Activated CD8-positive, alpha-beta memory T cell treated with anti-CD3 and anti-CD28 coated beads, Interleukin-2, amount 50 U/mL, for 24 hours (primary cell): Measurements from ENCODE around the gene PYM1.
"Not testable (repeated sequence)": the region's sequence is repeated elsewhere in the genome, so short reads cannot be mapped to it uniquely, and the experiment has no call there.

Experiments
- DNase-seq: peaks from one replicate; pipeline ENCODE4 v3.0.0-alpha.2; 2020; ENCODE audit errors: extremely low read depth

The PYM1 gene

DNA sequence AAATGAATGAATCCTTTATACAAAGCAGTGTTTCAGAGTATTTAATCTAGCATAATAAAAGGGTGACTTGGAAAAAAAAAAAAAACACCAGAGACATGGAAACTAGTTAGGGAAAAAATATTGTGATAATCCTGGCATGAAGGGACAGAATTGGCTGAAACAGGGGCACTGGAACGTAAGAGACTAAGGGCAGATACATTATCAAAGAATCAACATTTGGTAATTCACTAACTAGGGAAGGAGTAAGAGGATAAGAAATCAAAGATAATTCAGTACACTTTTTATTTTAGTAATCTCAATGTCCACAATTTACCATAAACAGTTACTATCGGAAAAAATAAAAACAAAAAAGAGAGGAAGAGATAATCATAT is 18.2 kb downstream of the PYM1 start:
- DNase-seq, result no peak

- no peak for DNase-seq
These were observed 18.8 kb downstream of the PYM1 start for GRCh38 chr12:55908726-55909512.

- DNase-seq, result no peak
These were observed 21.6 kb downstream of the PYM1 start for GRCh38 chr12:55906056-55906455.

DNA sequence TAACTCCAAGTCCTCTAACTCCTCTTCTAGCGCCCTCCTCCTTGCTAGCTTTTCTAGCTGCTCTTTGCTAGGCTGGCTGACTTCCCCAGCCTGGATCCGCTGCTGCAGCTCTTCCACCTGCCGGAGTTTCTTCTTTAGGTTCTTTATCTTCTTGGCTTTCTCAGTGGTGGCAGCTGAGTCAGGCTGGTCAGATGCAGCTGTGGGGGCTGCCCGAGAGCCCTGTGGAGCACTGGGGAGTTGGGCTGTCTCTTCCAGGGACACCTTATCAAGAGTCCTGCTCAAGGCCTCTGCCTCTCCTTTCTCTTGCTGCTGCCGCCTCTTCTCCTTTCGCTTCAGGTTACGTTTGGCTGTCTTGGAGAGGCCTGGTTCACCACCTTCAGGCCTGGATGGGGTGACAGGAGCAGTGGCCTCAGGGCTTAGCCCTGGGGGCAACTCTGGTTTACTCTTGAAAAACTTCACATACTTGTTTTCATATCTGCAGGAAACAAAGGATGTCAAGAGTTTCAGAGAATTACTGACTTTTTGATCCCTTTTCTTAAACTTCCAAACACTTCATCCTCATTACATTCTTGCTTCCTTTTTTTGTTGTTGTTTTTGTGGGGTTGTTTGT is 25.7 kb downstream of the PYM1 start:
- DNase-seq, result no peak

- peak; percentile 8 for DNase-seq
These were observed 28.6 kb downstream of the PYM1 start for GRCh38 chr12:55899082-55899481.

- DNase-seq, result no peak
These were observed 34.0 kb downstream of the PYM1 start for GRCh38 chr12:55893723-55894122.

GRCh38 chr12:55891310-55891709 is 36.4 kb downstream of the PYM1 start:
- DNase-seq, result no peak

GRCh38 chr12:55885113-55885512 is 42.6 kb downstream of the PYM1 start:
- DNase-seq, result no peak

DNA sequence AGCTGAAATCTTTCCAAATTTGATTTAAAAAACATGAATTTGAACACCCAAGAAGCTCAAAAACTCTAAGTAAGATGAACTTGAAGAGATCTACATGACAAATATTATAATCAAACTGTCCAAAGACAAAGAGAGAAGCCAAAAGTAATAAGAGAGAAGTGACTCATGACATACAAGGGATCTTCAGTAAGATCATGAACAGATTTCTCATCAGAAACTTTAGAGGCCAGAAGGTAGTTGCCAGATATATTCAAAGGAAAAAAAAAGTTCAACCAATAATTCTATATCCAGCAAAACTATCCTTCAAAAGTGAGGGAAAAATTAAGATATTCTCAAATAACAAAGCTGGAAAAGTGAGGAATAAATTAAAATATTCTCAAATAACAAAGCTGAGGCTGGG is 49.9 kb downstream of the PYM1 start:
- no peak for DNase-seq

- DNase-seq, result no peak
These were observed 51.8 kb downstream of the PYM1 start for GRCh38 chr12:55875704-55876467.

- DNase-seq, result no peak
These were observed 53.3 kb downstream of the PYM1 start for GRCh38 chr12:55874443-55874842.

DNA sequence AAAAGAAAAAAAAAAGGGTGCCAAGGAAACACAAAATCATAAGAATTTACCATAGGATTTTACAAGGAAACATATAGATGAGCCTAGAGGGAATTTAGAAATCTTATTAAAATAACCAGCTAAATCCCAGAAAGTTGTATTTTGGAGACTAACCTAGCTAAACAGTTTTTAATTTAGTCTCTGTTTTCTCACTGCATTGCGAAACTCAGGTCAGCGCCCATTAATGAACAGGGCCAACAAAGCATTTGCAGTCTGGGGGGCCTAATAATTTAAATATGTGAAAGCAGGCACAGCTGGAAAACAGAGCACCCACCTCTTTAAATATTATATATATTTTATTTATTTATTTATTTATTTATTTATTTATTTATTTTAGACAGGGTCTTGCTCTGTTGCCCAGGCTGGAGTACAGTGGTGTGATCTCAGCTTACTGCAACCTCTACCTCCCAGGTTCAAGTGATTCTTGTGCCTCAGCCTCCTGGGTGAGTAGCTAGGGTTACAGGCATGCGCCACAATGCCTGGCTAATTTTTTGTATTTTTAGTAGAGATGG is 61.2 kb downstream of the PYM1 start:
- DNase-seq, result not testable (repeated sequence)

- DNase-seq, result no peak
These were observed 62.4 kb downstream of the PYM1 start for GRCh38 chr12:55865327-55865726.

- DNase-seq, result not testable (repeated sequence)
These were observed 64.8 kb downstream of the PYM1 start for GRCh38 chr12:55862931-55863330.

DNA sequence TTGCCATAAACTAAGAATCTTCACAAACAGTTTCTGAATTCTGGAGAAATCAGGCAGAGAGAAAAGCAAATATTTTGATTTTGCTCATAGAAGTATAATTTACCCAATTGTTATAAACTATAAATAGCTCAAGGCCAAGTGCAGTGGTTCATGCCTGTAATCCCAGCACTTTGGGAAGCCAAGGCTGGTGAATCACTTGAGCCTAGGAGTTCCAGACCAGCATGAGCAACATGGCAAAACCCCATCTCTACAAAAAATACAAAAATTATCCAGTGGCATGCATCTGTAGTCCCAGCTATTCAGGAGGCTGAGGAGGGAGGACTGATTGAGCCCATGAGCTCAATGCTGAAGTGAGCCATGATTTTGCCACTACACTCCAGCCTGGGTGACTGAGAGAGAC is 65.4 kb downstream of the PYM1 start:
- DNase-seq, result no peak

DNA sequence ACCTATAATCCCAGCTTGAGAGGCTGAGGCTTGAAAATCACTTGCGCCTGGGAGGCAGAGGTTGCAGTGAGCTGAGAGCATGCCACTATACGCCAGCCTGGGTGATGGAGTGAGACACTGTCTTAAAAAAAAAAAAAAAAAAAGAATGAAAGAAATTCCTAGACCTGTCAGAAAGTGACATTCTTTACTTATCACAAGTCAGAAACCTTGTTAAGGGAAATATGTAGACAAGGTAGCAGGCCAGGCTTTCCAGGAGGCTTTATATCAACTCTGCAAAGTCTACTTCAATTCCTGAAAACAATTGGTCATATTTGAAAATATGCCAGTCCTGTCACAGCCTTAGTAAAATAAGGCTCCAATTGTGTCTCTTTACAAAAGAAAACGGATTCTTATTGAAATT is 65.8 kb downstream of the PYM1 start:
- DNase-seq, result no peak

- DNase-seq, result no peak
These were observed 66.3 kb downstream of the PYM1 start for GRCh38 chr12:55861396-55861795.

DNA sequence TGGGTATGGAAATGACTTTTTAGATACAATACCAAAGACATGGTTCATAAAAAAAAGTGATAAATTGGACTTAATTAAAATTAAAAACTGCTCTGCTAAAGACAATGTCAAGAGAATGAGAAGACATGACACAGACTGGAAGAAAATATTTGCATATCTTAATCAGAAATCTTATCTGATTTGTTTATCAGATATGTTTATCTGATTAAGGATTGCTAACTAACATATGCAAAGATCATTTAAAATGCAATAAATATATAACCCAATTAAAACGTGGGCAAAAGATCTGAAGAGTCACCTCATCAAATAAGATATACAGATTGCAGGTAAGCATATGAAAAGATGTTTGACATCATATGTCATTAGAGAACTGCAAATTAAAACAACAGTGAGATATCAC is 75.0 kb downstream of the PYM1 start:
- DNase-seq, result no peak
